ENCODE data around the gene LRRC8D. TPM values are rescaled to one million over a fixed set of nuclear protein-coding genes. Genes with fewer than 3 reads are reported as not detected.

The LRRC8D gene
- total and polyA plus RNA-seq, 2 of the 4 experiments (the other 2 are of a cell fraction) = 34.1 to 35.3 TPM

DNA sequence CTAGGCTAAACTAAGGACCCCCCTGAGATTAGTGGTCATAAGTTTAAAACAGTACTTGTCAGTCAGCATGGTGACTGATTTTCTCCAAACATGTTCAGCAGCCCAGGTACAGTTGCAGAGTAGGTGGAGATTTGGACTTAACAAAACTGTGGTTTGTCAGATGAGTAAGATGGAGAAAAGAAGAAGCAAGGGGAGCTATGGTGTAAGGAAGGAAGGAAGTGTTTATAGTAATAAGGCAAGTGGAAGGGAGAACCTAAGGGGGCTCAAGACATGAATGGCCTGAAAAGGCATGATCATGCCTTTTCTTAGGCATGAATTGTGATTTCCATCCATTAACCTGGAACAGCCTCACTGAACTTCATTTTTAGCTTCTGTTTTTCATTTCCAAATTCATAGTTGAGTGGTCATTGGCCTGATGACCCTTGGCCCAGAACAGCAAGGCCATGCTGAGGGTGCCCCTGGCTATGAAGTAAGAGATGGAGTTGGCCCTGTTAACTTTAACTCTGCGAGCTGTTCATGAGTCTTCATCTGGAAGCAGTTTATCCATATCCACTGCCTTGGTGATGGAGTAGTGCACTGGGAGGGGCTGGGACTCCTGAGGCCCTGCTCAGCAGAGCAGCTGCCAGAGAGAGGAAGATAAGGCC, 60.7 kb downstream of the LRRC8D start:
- no TSS peak for BruUV-seq (replicated peaks)

More for the DNA sequence above, 60.7 kb downstream of the LRRC8D start:
- no peak overlapping the region for H2AK9ac ChIP-seq (replicated peaks; ENCODE audit: low read depth, low read length, poor library complexity)
- H3K9me3 ChIP-seq (ENCODE audit: control insufficient read depth, insufficient read depth, low read length) = peaks cover 7% of the 10 kb centered on the region
- no peak overlapping the region for H4K91ac ChIP-seq (ENCODE audit: insufficient read depth, low read depth, low read length)
- dilution Hi-C loops (cut with HindIII; ENCODE audit: low sequenced_read_pairs, unreplicated experiment) = no loop called here
- no peak overlapping the region for H3K23ac ChIP-seq (ENCODE audit: low read depth, low read length)
- H3K56ac ChIP-seq (ENCODE audit: extremely low read depth, insufficient read depth, low read length) = no peak overlapping the region
- DNase-seq = no peak
- H3K9me1 ChIP-seq (ENCODE audit: insufficient read depth, low read length) = peaks cover 9% of the 10 kb centered on the region
- H3K4me1 ChIP-seq (ENCODE audit: control insufficient read depth, insufficient read depth, low read length) = peaks cover 8% of the 10 kb centered on the region
- no peak overlapping the region for H2BK20ac ChIP-seq (ENCODE audit: low read depth, low read length)
- no peak overlapping the region for H3K27ac ChIP-seq (ENCODE audit: insufficient read depth, low read length)
- H3K18ac ChIP-seq (ENCODE audit: low read depth, low read length) = no peak overlapping the region
- H2BK120ac ChIP-seq (ENCODE audit: low read depth, low read length) = no peak overlapping the region
- H3K4ac ChIP-seq (ENCODE audit: low read depth, low read length) = no peak overlapping the region
- WGBS, 2 experiments (ENCODE audit: extremely low coverage in 2 of 2, insufficient read length in 1 of 2) = no CpG with 5 or more reads among the region's 1 CpG
- POLR2A ChIA-PET (ENCODE audit: unreplicated experiment) = no interaction called here
- H3K4me2 ChIP-seq (ENCODE audit: low read depth, low read length) = no peak overlapping the region
- no peak overlapping the region for H2BK5ac ChIP-seq (ENCODE audit: low read depth, low read length, poor library complexity, severe bottlenecking)
- intact Hi-C loops (cut with micrococcal nuclease) = no loop called here
- CTCF ChIA-PET = no interaction called here
- no peak overlapping the region for H4K8ac ChIP-seq (ENCODE audit: low read depth in 2 of 2, low read length in 2 of 2)
- H3K79me1 ChIP-seq (ENCODE audit: low read depth in 1 of 2, low read length in 2 of 2) = peaks cover 27 to 62% of the 10 kb centered on the region in 2 experiments
- no peak overlapping the region for H2BK15ac ChIP-seq (ENCODE audit: low read depth, low read length)
- no peaks in the 10 kb centered on the region for H4K20me1 ChIP-seq (ENCODE audit: insufficient read depth, low read length)
- H3K4me3 ChIP-seq (ENCODE audit: insufficient read depth, low read depth, low read length) = no peak overlapping the region
- H3K9ac ChIP-seq (ENCODE audit: low read depth, low read length) = no peak overlapping the region
- no peak overlapping the region for H2AK5ac ChIP-seq (ENCODE audit: low read depth, low read length)
- H4K5ac ChIP-seq (ENCODE audit: low read depth, low read length) = no peak overlapping the region
- TF ChIP-seq, protein P1, sequence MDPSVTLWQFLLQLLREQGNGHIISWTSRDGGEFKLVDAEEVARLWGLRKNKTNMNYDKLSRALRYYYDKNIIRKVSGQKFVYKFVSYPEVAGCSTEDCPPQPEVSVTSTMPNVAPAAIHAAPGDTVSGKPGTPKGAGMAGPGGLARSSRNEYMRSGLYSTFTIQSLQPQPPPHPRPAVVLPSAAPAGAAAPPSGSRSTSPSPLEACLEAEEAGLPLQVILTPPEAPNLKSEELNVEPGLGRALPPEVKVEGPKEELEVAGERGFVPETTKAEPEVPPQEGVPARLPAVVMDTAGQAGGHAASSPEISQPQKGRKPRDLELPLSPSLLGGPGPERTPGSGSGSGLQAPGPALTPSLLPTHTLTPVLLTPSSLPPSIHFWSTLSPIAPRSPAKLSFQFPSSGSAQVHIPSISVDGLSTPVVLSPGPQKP (IDR thresholded peaks at IDR 0.05; ENCODE audit: borderline replicate concordance, low read depth, low read length) = no peak
- ATAC-seq (ENCODE audit: low read depth) = no peak
- no peak overlapping the region for H3K14ac ChIP-seq (replicated peaks; ENCODE audit: low read depth, low read length)
- H3K27me3 ChIP-seq (ENCODE audit: control insufficient read depth, insufficient read depth, low read length) = no peaks in the 10 kb centered on the region
- no peak overlapping the region for H2AFZ ChIP-seq (replicated peaks; ENCODE audit: low read length, poor library complexity)
- H3K36me3 ChIP-seq (ENCODE audit: control insufficient read depth, insufficient read depth, low read length) = peaks cover 3% of the 10 kb centered on the region
- in situ Hi-C loops (cut with MboI; ENCODE audit: low sequenced_read_pairs) = no loop called here
